D721Med (cell line): ENCODE data around the gene MILR1.

ENCODE experiments used
- DNase-seq: peaks from one replicate; pipeline ENCODE4 v3.0.0; 2011; ENCODE audit warnings: low spot score; ENCODE audit not compliant: insufficient read length
- FAIRE-seq: peaks from 2 replicates; lab custom pipeline; 2011; peaks lifted over from hg19 to GRCh38; lab: Jason Lieb, UNC
- CTCF ChIP-seq: IDR thresholded peaks from 2 replicates; pipeline ENCODE4 v1.5.1; 2012; ENCODE audit warnings: mild to moderate bottlenecking, control low read depth; ENCODE audit not compliant: insufficient read depth; ENCODE audit errors: missing control alignments

Gene MILR1

GRCh38 chr17:64472564-64472963, 23.6 kb downstream of the MILR1 start:
- DNase-seq (no peak), FAIRE-seq (no peak)
- no peak for TF ChIP-seq CTCF

- FAIRE-seq (no peak), DNase-seq (no peak)
- TF ChIP-seq CTCF: no peak
Measured at GRCh38 chr17:64477849-64478248, 28.9 kb downstream of the MILR1 start.

GRCh38 chr17:64480951-64481350, 32.0 kb downstream of the MILR1 start:
- FAIRE-seq (no peak), DNase-seq (no peak)
- TF ChIP-seq CTCF: no peak

GRCh38 chr17:64484380-64484779, 35.5 kb downstream of the MILR1 start:
- DNase-seq (no peak), FAIRE-seq (no peak)
- TF ChIP-seq CTCF: no peak

GRCh38 chr17:64488301-64488700, 39.4 kb downstream of the MILR1 start:
- FAIRE-seq: no peak
- no peak for TF ChIP-seq CTCF
- DNase-seq: no peak

GRCh38 chr17:64491034-64491860, 42.3 kb downstream of the MILR1 start:
- FAIRE-seq (no peak), DNase-seq (no peak)
- peak; percentile 50 for TF ChIP-seq CTCF

- DNase-seq (no peak), FAIRE-seq (no peak)
- TF ChIP-seq CTCF: no peak
Measured at GRCh38 chr17:64491994-64492393, 43.1 kb downstream of the MILR1 start.
